Body of pancreas (tissue), 4 donors: Measurements from ENCODE around the gene RNASE11. TPM values are rescaled to one million over a fixed set of nuclear protein-coding genes. Genes with fewer than 3 reads are reported as not detected.

Experiments
- ATAC-seq: fragments of 150-250 bp; one replicate; pipeline ENCODE4 v1.9.1; 2016
- DNase-seq, 4 donors: peaks; one replicate each; pipeline ENCODE4 v3.0.0-alpha.2; 2019
- H3K27ac ChIP-seq, 4 donors: fragments of 200-600 bp; sonication (generic); 1 replicate in 3 of 4; 2 replicates in 1 of 4; pipeline versions ENCODE4 v1.5.1 to v1.6.1; 2016 to 2019; ENCODE audit warnings: mild to moderate bottlenecking in 1 of 4, mixed read lengths in 1 of 4, moderate library complexity in 1 of 4
- H3K27me3 ChIP-seq, 2 donors: fragments of 200-600 bp; sonication (generic); one replicate each; pipeline ENCODE4 v1.6.0; 2016; ENCODE audit warnings: mild to moderate bottlenecking in 1 of 2
- H3K36me3 ChIP-seq, 2 donors: fragments of 200-600 bp; sonication (generic); replicated peaks in 1 of 2; 2 replicates each; pipeline ENCODE4 v1.5.1; 2016; ENCODE audit warnings: low read depth in 2 of 2; ENCODE audit not compliant: insufficient read depth in 1 of 2
- H3K4me1 ChIP-seq: fragments of 200-600 bp; sonication (generic); one replicate; pipeline ENCODE4 v1.6.0; 2016
- H3K4me3 ChIP-seq, 2 donors: fragments of 200-600 bp; sonication (generic); 1 replicate in 1 of 2; 2 replicates in 1 of 2; pipeline ENCODE4 v1.5.1; 2016 to 2019
- H3K9me3 ChIP-seq, 3 donors: fragments of 200-600 bp; sonication (generic); 1 replicate in 2 of 3; 2 replicates in 1 of 3; pipeline ENCODE4 v1.5.1; 2016
- POLR2A ChIP-seq, 3 donors: fragments of 450-650 bp; IDR thresholded peaks; one replicate each; pipeline ENCODE4 v1.6.1; 2016; ENCODE audit warnings: antibody characterized with exemption in 3 of 3, mild to moderate bottlenecking in 2 of 3
- WGBS, 2 donors: methylation state at CpG; one replicate each; pipeline ENCODE4 v1.1.5; 2017; 5-methylcytosine and 5-hydroxymethylcytosine counted together
- intact Hi-C: fragments of 100-400 bp; cut with DNase I; formaldehyde crosslinking; loops from one replicate; pipeline ENCODE4 v1.15.1; 2023
- total RNA-seq, 2 donors: library from RNA; depleted of rRNA; stranded (reverse); fragments of >200 nt; gene quantifications; one replicate each; pipeline ENCODE4 v1.1.0, GENCODE V29; 2016
- TF ChIP-seq, protein P1 (sequence below), 7 experiments: fragments of 450-650 bp in 4 of 7; fragments of 200-600 bp in 3 of 7; sonication (generic) in 3 of 7; IDR thresholded peaks; one replicate each; pipeline ENCODE4 v1.5.1; 2016 to 2019; ENCODE audit warnings: antibody characterized with exemption in 7 of 7

RNASE11 gene
- total RNA-seq, 2 donors from 2014 or later, result not detected

DNA sequence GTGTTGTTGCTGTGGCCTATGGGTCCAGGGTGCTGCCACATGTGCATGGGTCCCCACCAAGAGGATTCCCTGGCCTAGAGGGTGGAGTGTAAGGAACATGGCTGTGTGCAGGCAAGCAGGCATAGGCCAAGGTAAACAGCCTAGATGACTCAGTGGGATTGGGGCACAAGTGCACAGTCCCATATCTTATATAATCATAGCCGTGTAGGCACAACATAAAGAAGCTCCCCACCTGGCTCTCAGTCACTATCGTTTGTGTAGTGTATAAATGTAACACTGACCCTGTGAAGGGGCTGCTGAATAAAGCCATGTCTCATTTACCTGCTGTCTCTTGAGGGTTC lies 19.1 kb upstream of the RNASE11 start:
- no peaks in the 10 kb centered on the region for H3K36me3 ChIP-seq
- no peak overlapping the region for H3K4me3 ChIP-seq
- ATAC-seq (no peak), DNase-seq (no peak)
- peaks cover 10% of the 10 kb centered on the region for H3K4me1 ChIP-seq
- intact Hi-C loops, result loop anchor here (5.0 to 10.0 kb wide), 2 partner anchors 142 to 285 kb away; partner anchors contain the start of genes PIP4P1 and PNP
- no peak for TF ChIP-seq POLR2A (IDR thresholded peaks at IDR 0.05)
- TF ChIP-seq, protein P1, sequence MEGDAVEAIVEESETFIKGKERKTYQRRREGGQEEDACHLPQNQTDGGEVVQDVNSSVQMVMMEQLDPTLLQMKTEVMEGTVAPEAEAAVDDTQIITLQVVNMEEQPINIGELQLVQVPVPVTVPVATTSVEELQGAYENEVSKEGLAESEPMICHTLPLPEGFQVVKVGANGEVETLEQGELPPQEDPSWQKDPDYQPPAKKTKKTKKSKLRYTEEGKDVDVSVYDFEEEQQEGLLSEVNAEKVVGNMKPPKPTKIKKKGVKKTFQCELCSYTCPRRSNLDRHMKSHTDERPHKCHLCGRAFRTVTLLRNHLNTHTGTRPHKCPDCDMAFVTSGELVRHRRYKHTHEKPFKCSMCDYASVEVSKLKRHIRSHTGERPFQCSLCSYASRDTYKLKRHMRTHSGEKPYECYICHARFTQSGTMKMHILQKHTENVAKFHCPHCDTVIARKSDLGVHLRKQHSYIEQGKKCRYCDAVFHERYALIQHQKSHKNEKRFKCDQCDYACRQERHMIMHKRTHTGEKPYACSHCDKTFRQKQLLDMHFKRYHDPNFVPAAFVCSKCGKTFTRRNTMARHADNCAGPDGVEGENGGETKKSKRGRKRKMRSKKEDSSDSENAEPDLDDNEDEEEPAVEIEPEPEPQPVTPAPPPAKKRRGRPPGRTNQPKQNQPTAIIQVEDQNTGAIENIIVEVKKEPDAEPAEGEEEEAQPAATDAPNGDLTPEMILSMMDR (IDR thresholded peaks at IDR 0.05), result no peak
- H3K27me3 ChIP-seq, result no peaks in the 10 kb centered on the region
- H3K27ac ChIP-seq, result no peak overlapping the region
- WGBS, 2 donors, result 28 to 47% methylated on average over 2 of the region's 2 CpGs
- no peaks in the 10 kb centered on the region for H3K9me3 ChIP-seq

DNA sequence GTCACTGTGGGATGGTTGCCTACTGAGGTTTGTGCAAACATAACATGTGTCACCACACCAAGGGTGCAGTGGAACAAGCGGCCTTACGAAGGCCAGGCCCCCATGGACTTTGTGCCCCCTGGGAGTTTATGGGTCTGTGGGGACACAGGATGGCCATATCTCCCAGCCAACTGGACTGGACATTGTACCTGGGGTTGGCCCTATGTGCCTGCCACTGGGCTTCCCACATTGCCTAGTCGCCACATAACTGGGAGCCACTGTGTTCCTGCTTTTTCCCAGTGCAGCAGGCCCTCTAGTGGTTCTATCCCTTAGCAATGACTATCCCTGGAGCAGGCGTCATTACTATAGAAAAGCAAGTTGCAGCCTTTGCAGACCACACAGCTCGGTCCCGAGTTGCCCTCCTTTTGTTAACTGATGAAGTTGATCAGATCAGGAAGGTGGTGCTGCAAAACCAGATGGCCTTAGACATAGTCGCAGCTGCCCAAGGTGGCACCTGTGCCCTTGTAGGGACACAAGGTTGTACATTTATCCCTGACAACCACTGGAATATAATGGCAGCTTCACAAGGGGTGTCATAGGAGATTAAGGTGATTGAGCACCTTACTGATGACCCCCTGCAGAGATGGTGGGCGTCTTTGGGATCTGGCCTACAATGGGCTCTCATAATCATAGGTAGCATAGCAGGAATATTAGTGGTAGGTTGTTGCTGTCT lies 18.5 kb upstream of the RNASE11 start:
- Histone ChIP-seq H3K27ac (no peak overlapping the region), H3K4me3 (no peak overlapping the region), H3K4me1 (peaks cover 10% of the 10 kb centered on the region), H3K36me3 (no peaks in the 10 kb centered on the region), H3K27me3 (no peaks in the 10 kb centered on the region), H3K9me3 (no peaks in the 10 kb centered on the region)
- 28 to 33% methylated on average over 6 to 8 of the region's 8 CpGs for WGBS, 2 donors
- DNase-seq (peak in 2 of 4 donors; percentile 36 to 50), ATAC-seq (no peak)
- TF ChIP-seq, protein P1 (IDR thresholded peaks at IDR 0.05), result peak in 6 of 7 experiments; percentile 10 to 46 (median 36)
- TF ChIP-seq POLR2A (IDR thresholded peaks at IDR 0.05), result no peak
- intact Hi-C loops, result loop anchor here (5.0 to 10.0 kb wide), 2 partner anchors 142 to 284 kb away; partner anchors contain the start of genes PIP4P1 and PNP

DNA sequence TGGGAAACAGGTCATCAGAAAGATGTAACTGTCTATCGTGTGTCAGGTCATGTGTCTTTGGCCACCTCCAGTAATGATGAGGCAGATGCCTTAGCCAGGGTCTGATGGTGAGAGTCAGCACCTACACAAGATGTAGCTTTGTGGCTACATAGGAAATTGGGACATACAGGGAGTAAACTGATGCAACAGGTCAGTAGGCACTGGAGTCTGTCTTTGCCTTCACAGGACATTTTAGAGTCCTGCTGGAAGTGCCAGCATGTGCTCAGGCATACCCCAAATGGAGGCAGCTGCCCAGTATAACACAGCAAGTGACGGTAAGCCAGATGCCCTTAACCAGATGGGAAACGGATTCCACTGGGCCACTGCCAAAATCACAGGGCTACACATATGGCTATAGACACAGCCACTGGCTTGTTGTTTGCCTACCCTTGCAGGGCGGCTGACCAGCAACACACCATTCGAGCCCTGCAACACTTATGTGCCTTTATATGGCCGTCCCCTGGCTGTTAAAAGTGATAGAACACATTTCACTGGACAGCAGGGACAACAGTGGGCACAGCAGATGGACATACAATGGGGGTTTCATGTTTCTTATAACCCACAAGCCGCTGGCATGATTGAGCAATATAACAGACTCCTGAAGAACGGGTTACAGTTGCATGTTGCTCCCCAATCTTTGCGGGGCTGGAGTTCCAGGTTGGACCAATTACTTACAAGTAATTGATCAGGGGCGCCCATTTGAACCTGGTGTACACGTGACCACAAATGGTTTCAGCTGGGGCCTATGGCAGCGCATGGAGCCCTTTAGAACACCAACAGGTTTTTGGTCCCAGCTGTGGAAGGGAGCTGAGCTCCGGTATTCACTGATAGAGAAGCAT lies 16.3 kb upstream of the RNASE11 start:
- no peaks in the 10 kb centered on the region for H3K36me3 ChIP-seq
- no peak for ATAC-seq
- H3K4me3 ChIP-seq, result no peak overlapping the region
- intact Hi-C loops, result loop anchor here (10.0 kb wide), 1 partner anchor 139 kb away; the partner anchor contains the start of genes PIP4P1 and PNP
- DNase-seq, result no peak
- TF ChIP-seq, protein P1 (IDR thresholded peaks at IDR 0.05), result no peak
- TF ChIP-seq POLR2A (IDR thresholded peaks at IDR 0.05), result no peak
- H3K27me3 ChIP-seq, result no peaks in the 10 kb centered on the region
- H3K9me3 ChIP-seq, result no peaks in the 10 kb centered on the region
- 71 to 76% methylated on average over 7 to 13 of the region's 13 CpGs for WGBS, 2 donors
- no peaks in the 10 kb centered on the region for H3K4me1 ChIP-seq
- H3K27ac ChIP-seq, result no peak overlapping the region

DNA sequence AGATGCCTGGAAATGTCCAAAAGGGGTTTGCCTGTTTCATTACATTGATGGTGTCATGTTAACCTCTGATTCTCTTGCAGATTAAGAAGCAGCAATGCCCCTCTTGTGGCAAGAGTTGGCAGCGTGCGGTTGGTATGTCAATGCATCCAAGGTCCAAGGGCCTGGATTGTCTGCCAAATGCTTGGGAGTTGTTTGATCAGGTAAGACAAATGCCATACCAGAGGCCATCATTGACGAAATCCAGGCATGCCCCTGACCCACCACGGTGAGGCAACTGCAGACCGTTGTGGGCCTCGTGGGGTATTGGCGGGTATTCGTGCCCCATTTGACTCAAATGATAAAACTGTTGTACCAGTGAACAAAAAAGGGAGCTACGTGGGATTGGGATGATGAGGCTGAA lies 14.8 kb upstream of the RNASE11 start:
- TF ChIP-seq, protein P1 (IDR thresholded peaks at IDR 0.05), result no peak
- TF ChIP-seq POLR2A (IDR thresholded peaks at IDR 0.05), result no peak
- no peak for DNase-seq
- no peak for ATAC-seq
- Histone ChIP-seq H3K27ac (no peak overlapping the region), H3K9me3 (no peaks in the 10 kb centered on the region), H3K36me3 (no peaks in the 10 kb centered on the region), H3K4me1 (no peaks in the 10 kb centered on the region), H3K27me3 (no peaks in the 10 kb centered on the region), H3K4me3 (no peak overlapping the region)
- intact Hi-C loops, result loop anchor here (10.0 kb wide), 1 partner anchor 138 kb away; the partner anchor contains the start of genes PIP4P1 and PNP
- WGBS, 2 donors, result 74 to 82% methylated on average over 7 to 9 of the region's 9 CpGs
